Stimulated activated CD8-positive, alpha-beta memory T cell treated with anti-CD3 and anti-CD28 coated beads, Interleukin-7, amount 100 ng/mL, for 4 hours (primary cell): Measurements from ENCODE around the gene FRMD4B.

Experiments
- DNase-seq, 2 donors: peaks; one replicate each; pipeline ENCODE4 v3.0.0-alpha.2; 2020; ENCODE audit warnings: low read depth in 2 of 2

The FRMD4B gene

GRCh38 chr3:69174871-69175737 lies 210.8 kb downstream of the FRMD4B start:
- DNase-seq = no peak

- no peak for DNase-seq
Observed at GRCh38 chr3:69174445-69174844, 211.4 kb downstream of the FRMD4B start.

GRCh38 chr3:69172058-69172457 lies 213.8 kb downstream of the FRMD4B start:
- no peak for DNase-seq

GRCh38 chr3:69166446-69166845 lies 219.4 kb downstream of the FRMD4B start:
- no peak for DNase-seq

GRCh38 chr3:69165744-69166143 lies 220.1 kb downstream of the FRMD4B start:
- DNase-seq = no peak

GRCh38 chr3:69164296-69164695 lies 221.6 kb downstream of the FRMD4B start:
- no peak for DNase-seq

- no peak for DNase-seq
Observed at GRCh38 chr3:69162308-69162980, 223.4 kb downstream of the FRMD4B start.

- peak; percentile 7 to 31 for DNase-seq
Observed at GRCh38 chr3:69161587-69162307, 224.1 kb downstream of the FRMD4B start.

- no peak for DNase-seq
Observed at GRCh38 chr3:69160525-69160924, 225.4 kb downstream of the FRMD4B start.

- DNase-seq = no peak
Observed at GRCh38 chr3:69160107-69160506, 225.8 kb downstream of the FRMD4B start.

- no peak for DNase-seq
Observed at GRCh38 chr3:69149586-69149985, 236.3 kb downstream of the FRMD4B start.

- DNase-seq = no peak
Observed at GRCh38 chr3:69145688-69146087, 240.2 kb downstream of the FRMD4B start.

- no peak for DNase-seq
Observed at GRCh38 chr3:69144631-69145245, 241.2 kb downstream of the FRMD4B start.

- DNase-seq = no peak
Observed at GRCh38 chr3:69143612-69144011, 242.3 kb downstream of the FRMD4B start.

- DNase-seq = no peak
Observed at GRCh38 chr3:69142797-69143454, 243.0 kb downstream of the FRMD4B start.

GRCh38 chr3:69142090-69142489 lies 243.8 kb downstream of the FRMD4B start:
- DNase-seq = no peak

- DNase-seq = no peak
Observed at GRCh38 chr3:69141313-69141712, 244.6 kb downstream of the FRMD4B start.

- no peak for DNase-seq
Observed at GRCh38 chr3:69137412-69137811, 248.5 kb downstream of the FRMD4B start.

- no peak for DNase-seq
Observed at GRCh38 chr3:69137005-69137404, 248.9 kb downstream of the FRMD4B start.

- no peak for DNase-seq
Observed at GRCh38 chr3:69130689-69131088, 255.2 kb downstream of the FRMD4B start.

GRCh38 chr3:69129531-69129930 lies 256.4 kb downstream of the FRMD4B start:
- no peak for DNase-seq

- no peak for DNase-seq
Observed at GRCh38 chr3:69128509-69128908, 257.4 kb downstream of the FRMD4B start.
